HepG2 (cell line): Measurements from ENCODE around the gene ACP2.

Source experiments
- CTCF ChIP-seq: sonication (generic); formaldehyde crosslinking; IDR thresholded peaks from 2 replicates; pipeline ENCODE4 v1.5.0; 2020; ENCODE audit warnings: mild to moderate bottlenecking, missing genetic modification reagents, moderate library complexity
- HMGXB4 ChIP-seq, 2 experiments: sonication (generic) in 1 of 2; formaldehyde crosslinking in 1 of 2; IDR thresholded peaks; 2 replicates each; pipeline versions ENCODE4 v1.4.0 to v1.6.1; 2018 to 2020; ENCODE audit warnings: missing genetic modification reagents in 2 of 2, borderline replicate concordance in 1 of 2, low read depth in 1 of 2, mild to moderate bottlenecking in 1 of 2, missing biosample characterization in 1 of 2
- MAZ ChIP-seq, 2 experiments: sonication (generic) in 1 of 2; formaldehyde crosslinking in 1 of 2; IDR thresholded peaks; 2 replicates each; pipeline versions ENCODE4 v1.5.0 to v1.6.1; 2012 to 2020; ENCODE audit warnings: low read depth in 2 of 2, mild to moderate bottlenecking in 2 of 2, borderline replicate concordance in 1 of 2, improper control_type of control experiment in 1 of 2, low read length in 1 of 2, missing genetic modification reagents in 1 of 2, moderate library complexity in 1 of 2
- MED13 ChIP-seq: sonication (generic); formaldehyde crosslinking; IDR thresholded peaks from 2 replicates; pipeline ENCODE4 v1.5.0; 2020; ENCODE audit warnings: missing genetic modification reagents
- NR2F2 ChIP-seq: IDR thresholded peaks from 2 replicates; pipeline ENCODE4 v1.6.1; 2012; ENCODE audit warnings: low read depth, inconsistent platforms, borderline replicate concordance
- PHF21A ChIP-seq: sonication (generic); formaldehyde crosslinking; IDR thresholded peaks from 2 replicates; pipeline ENCODE4 v1.5.0; 2020; ENCODE audit warnings: mild to moderate bottlenecking, missing genetic modification reagents
- POLR2AphosphoS5 ChIP-seq: IDR thresholded peaks from 2 replicates; pipeline ENCODE4 v1.6.1; 2012; ENCODE audit warnings: low read depth, low read length
- TSC22D2 ChIP-seq: sonication (generic); formaldehyde crosslinking; IDR thresholded peaks from 2 replicates; pipeline ENCODE4 v1.5.1; 2020; ENCODE audit warnings: missing genetic modification reagents, mild to moderate bottlenecking, borderline replicate concordance
- ZBTB26 ChIP-seq: IDR thresholded peaks from 2 replicates; pipeline ENCODE4 v1.6.1; 2016; ENCODE audit warnings: missing compliant biosample characterization, missing genetic modification reagents, borderline replicate concordance
- ZBTB34 ChIP-seq: sonication (generic); formaldehyde crosslinking; IDR thresholded peaks from 2 replicates; pipeline ENCODE4 v1.8.0; 2022; ENCODE audit warnings: mild to moderate bottlenecking, missing genetic modification reagents
- ZNF576 ChIP-seq: sonication (generic); formaldehyde crosslinking; IDR thresholded peaks from 2 replicates; pipeline ENCODE4 v1.4.0; 2020; ENCODE audit warnings: mild to moderate bottlenecking, missing genetic modification reagents
- TF ChIP-seq, protein P1 (sequence below): sonication (generic); formaldehyde crosslinking; IDR thresholded peaks from 2 replicates; pipeline ENCODE4 v1.5.1; 2020; ENCODE audit warnings: mild to moderate bottlenecking, missing genetic modification reagents
- TF ChIP-seq, protein P2 (sequence below): sonication (generic); formaldehyde crosslinking; IDR thresholded peaks from 2 replicates; pipeline ENCODE4 v1.4.0; 2020; ENCODE audit warnings: mild to moderate bottlenecking, missing genetic modification reagents

DNA sequence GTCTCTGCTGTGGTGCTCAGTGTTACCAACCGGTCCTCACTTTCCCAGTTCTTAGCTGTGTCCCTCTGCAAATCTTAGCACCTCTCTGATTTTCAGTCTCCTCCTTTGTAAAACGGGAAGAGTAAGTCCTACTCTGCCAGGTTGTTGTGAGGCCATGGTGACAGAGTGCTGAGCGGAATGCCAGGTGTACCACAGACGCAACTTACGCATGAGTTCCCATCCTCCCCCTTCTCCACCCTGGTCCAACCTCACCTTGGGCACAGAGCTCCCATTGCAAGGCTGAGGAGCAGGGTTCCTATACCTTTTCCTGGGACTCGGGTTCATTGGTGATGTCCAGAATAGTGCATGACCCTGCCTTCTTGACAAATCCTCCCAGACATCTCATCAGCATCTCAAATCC, 41.2 kb downstream of the ACP2 start:
- TF ChIP-seq, protein P1, sequence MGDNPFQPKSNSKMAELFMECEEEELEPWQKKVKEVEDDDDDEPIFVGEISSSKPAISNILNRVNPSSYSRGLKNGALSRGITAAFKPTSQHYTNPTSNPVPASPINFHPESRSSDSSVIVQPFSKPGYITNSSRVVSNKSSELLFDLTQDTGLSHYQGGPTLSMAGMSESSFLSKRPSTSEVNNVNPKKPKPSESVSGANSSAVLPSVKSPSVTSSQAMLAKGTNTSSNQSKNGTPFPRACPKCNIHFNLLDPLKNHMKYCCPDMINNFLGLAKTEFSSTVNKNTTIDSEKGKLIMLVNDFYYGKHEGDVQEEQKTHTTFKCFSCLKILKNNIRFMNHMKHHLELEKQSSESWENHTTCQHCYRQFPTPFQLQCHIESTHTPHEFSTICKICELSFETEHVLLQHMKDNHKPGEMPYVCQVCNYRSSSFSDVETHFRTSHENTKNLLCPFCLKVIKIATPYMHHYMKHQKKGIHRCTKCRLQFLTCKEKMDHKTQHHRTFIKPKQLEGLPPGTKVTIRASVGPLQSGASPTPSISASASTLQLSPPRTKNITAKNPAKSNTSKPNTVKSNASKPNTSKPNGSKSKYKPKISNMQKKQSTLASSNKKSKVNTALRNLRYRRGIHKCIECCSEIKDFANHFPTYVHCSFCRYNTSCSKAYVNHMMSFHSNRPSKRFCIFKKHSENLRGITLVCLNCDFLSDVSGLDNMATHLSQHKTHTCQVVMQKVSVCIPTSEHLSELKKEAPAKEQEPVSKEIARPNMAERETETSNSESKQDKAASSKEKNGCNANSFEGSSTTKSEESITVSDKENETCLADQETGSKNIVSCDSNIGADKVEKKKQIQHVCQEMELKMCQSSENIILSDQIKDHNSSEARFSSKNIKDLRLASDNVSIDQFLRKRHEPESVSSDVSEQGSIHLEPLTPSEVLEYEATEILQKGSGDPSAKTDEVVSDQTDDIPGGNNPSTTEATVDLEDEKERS: no peak
- TF ChIP-seq MED13 (CRISPR knock-in tag): no peak
- no peak for TF ChIP-seq CTCF (CRISPR knock-in tag)
- TF ChIP-seq PHF21A (CRISPR knock-in tag): no peak
- no peak for TF ChIP-seq ZBTB26
- TF ChIP-seq TSC22D2 (CRISPR knock-in tag): no peak
- TF ChIP-seq HMGXB4 (CRISPR knock-in tag; IDR thresholded peaks at IDR 0.05; ENCODE audit: borderline replicate concordance in 1 of 2, low read depth in 1 of 2): no peak
- TF ChIP-seq, protein P2, sequence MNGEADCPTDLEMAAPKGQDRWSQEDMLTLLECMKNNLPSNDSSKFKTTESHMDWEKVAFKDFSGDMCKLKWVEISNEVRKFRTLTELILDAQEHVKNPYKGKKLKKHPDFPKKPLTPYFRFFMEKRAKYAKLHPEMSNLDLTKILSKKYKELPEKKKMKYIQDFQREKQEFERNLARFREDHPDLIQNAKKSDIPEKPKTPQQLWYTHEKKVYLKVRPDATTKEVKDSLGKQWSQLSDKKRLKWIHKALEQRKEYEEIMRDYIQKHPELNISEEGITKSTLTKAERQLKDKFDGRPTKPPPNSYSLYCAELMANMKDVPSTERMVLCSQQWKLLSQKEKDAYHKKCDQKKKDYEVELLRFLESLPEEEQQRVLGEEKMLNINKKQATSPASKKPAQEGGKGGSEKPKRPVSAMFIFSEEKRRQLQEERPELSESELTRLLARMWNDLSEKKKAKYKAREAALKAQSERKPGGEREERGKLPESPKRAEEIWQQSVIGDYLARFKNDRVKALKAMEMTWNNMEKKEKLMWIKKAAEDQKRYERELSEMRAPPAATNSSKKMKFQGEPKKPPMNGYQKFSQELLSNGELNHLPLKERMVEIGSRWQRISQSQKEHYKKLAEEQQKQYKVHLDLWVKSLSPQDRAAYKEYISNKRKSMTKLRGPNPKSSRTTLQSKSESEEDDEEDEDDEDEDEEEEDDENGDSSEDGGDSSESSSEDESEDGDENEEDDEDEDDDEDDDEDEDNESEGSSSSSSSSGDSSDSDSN (CRISPR knock-in tag): no peak
- no peak for TF ChIP-seq NR2F2
- no peak for TF ChIP-seq MAZ (IDR thresholded peaks at IDR 0.05; ENCODE audit: borderline replicate concordance, low read depth, low read length)
- TF ChIP-seq MAZ (CRISPR knock-in tag; IDR thresholded peaks at IDR 0.05; ENCODE audit: low read depth): no peak
- no peak for TF ChIP-seq ZBTB34 (CRISPR knock-in tag)
- TF ChIP-seq ZNF576 (CRISPR knock-in tag): no peak
- TF ChIP-seq POLR2AphosphoS5: no peak
